Measurements from ENCODE around the gene TBRG4. TPM values are rescaled to one million over a fixed set of nuclear protein-coding genes. Genes with fewer than 3 reads are reported as not detected.

The TBRG4 gene
- total RNA-seq, 2 donors from 2014 or later: 91.0 to 147 TPM

GRCh38 chr7:45078125-45078681 lies 33.3 kb downstream of the TBRG4 start:
- no peak for DNase-seq
- H3K36me3 ChIP-seq: peaks cover 13% of the 10 kb centered on the region
- TF ChIP-seq, protein P1, sequence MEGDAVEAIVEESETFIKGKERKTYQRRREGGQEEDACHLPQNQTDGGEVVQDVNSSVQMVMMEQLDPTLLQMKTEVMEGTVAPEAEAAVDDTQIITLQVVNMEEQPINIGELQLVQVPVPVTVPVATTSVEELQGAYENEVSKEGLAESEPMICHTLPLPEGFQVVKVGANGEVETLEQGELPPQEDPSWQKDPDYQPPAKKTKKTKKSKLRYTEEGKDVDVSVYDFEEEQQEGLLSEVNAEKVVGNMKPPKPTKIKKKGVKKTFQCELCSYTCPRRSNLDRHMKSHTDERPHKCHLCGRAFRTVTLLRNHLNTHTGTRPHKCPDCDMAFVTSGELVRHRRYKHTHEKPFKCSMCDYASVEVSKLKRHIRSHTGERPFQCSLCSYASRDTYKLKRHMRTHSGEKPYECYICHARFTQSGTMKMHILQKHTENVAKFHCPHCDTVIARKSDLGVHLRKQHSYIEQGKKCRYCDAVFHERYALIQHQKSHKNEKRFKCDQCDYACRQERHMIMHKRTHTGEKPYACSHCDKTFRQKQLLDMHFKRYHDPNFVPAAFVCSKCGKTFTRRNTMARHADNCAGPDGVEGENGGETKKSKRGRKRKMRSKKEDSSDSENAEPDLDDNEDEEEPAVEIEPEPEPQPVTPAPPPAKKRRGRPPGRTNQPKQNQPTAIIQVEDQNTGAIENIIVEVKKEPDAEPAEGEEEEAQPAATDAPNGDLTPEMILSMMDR (IDR thresholded peaks at IDR 0.05): no peak
- no peak overlapping the region for H3K9ac ChIP-seq (ENCODE audit: low read depth in 2 of 2, low read length in 2 of 2)
- intact Hi-C loops (cut with DNase I): no loop called here
- no peaks in the 10 kb centered on the region for H3K27me3 ChIP-seq
- H3K4me1 ChIP-seq: no peaks in the 10 kb centered on the region
- H3K4me3 ChIP-seq: no peak overlapping the region
- no peaks in the 10 kb centered on the region for H3K9me3 ChIP-seq
- H3K27ac ChIP-seq: no peak overlapping the region

- DNase-seq: no peak
- TF ChIP-seq, protein P1 (IDR thresholded peaks at IDR 0.05): no peak
- no peaks in the 10 kb centered on the region for H3K9me3 ChIP-seq
- H3K9ac ChIP-seq (ENCODE audit: low read depth in 2 of 2, low read length in 2 of 2): no peak overlapping the region
- H3K27ac ChIP-seq: no peak overlapping the region
- intact Hi-C loops (cut with DNase I): no loop called here
- no peaks in the 10 kb centered on the region for H3K4me1 ChIP-seq
- H3K36me3 ChIP-seq: peaks cover 13% of the 10 kb centered on the region
- no peaks in the 10 kb centered on the region for H3K27me3 ChIP-seq
- H3K4me3 ChIP-seq: no peak overlapping the region
Measured at GRCh38 chr7:45077579-45077978, 33.9 kb downstream of the TBRG4 start.

- Histone ChIP-seq H3K9ac (ENCODE audit: low read depth in 2 of 2, low read length in 2 of 2) (no peak overlapping the region), H3K4me3 (no peak overlapping the region), H3K4me1 (no peaks in the 10 kb centered on the region), H3K9me3 (no peaks in the 10 kb centered on the region), H3K36me3 (peaks cover 13% of the 10 kb centered on the region), H3K27ac (no peak overlapping the region), H3K27me3 (no peaks in the 10 kb centered on the region)
- intact Hi-C loops (cut with DNase I): no loop called here
- no peak for DNase-seq
- TF ChIP-seq, protein P1 (IDR thresholded peaks at IDR 0.05): no peak
Measured at GRCh38 chr7:45076946-45077345, 34.6 kb downstream of the TBRG4 start.

GRCh38 chr7:45075871-45076796 lies 35.4 kb downstream of the TBRG4 start:
- TF ChIP-seq, protein P1 (IDR thresholded peaks at IDR 0.05): no peak
- no peak overlapping the region for H3K27ac ChIP-seq
- H3K9ac ChIP-seq (ENCODE audit: low read depth in 2 of 2, low read length in 2 of 2): no peak overlapping the region
- no peaks in the 10 kb centered on the region for H3K27me3 ChIP-seq
- H3K36me3 ChIP-seq: peaks cover 13% of the 10 kb centered on the region
- intact Hi-C loops (cut with DNase I): no loop called here
- no peaks in the 10 kb centered on the region for H3K9me3 ChIP-seq
- H3K4me1 ChIP-seq: no peaks in the 10 kb centered on the region
- DNase-seq: no peak
- no peak overlapping the region for H3K4me3 ChIP-seq

DNA sequence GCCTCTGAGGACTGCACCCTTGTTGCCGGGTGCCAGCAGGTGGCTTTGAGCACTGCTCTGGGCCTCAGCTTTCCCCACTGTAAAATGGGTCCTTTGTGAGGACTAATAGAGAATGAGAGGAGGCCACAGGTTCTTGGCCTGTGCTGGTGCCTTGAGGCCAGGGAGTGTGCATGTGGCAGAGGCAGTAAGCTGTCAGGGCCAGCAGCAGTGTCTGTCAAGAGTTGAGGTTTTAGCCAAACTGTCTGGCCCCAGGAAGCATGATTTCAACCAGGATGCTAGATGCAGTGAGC lies 36.2 kb downstream of the TBRG4 start:
- no peaks in the 10 kb centered on the region for H3K27me3 ChIP-seq
- DNase-seq: no peak
- H3K9me3 ChIP-seq: no peaks in the 10 kb centered on the region
- no peak overlapping the region for H3K27ac ChIP-seq
- TF ChIP-seq, protein P1 (IDR thresholded peaks at IDR 0.05): no peak
- H3K36me3 ChIP-seq: peaks cover 13% of the 10 kb centered on the region
- H3K4me1 ChIP-seq: no peaks in the 10 kb centered on the region
- H3K4me3 ChIP-seq: no peak overlapping the region
- no peak overlapping the region for H3K9ac ChIP-seq (ENCODE audit: low read depth in 2 of 2, low read length in 2 of 2)
- intact Hi-C loops (cut with DNase I): no loop called here

Data from colonic mucosa (tissue), 4 donors.